Measurements from ENCODE around the gene DDX39A.
"Not testable (repeated sequence)": the region's sequence is repeated elsewhere in the genome, so short reads cannot be mapped to it uniquely, and the experiment has no call there.

The DDX39A gene

GRCh38 chr19:14368011-14368513, 51.1 kb downstream of the DDX39A start:
- DNase-seq: peak in 1 of 3 experiments; percentile 30
- Mint-ChIP-seq H3K27me3 (no peaks in the 10 kb centered on the region), H3K4me1 (ENCODE audit: low read depth in 2 of 2) (peaks cover 46 to 50% of the 10 kb centered on the region in 2 donors), H3K9me3 (peaks cover 0 to 1% of the 10 kb centered on the region in 2 donors), H3K27ac (peak overlapping the region; percentile 100), H3K4me3 (peak overlapping the region; percentile 89 to 91), H3K36me3 (ENCODE audit: insufficient read depth) (peaks cover 30% of the 10 kb centered on the region)
- ATAC-seq (replicated peaks): peak; percentile 7

GRCh38 chr19:14367016-14367415, 52.1 kb downstream of the DDX39A start:
- peaks cover 30% of the 10 kb centered on the region for H3K36me3 Mint-ChIP-seq (ENCODE audit: insufficient read depth)
- peaks cover 0 to 1% of the 10 kb centered on the region in 2 donors for H3K9me3 Mint-ChIP-seq
- DNase-seq (no peak), ATAC-seq (replicated peaks) (no peak)
- H3K4me3 Mint-ChIP-seq: peak overlapping the region; percentile 70 to 81
- H3K27me3 Mint-ChIP-seq: no peaks in the 10 kb centered on the region
- H3K4me1 Mint-ChIP-seq (ENCODE audit: low read depth in 2 of 2): peaks cover 50 to 53% of the 10 kb centered on the region in 2 donors
- H3K27ac Mint-ChIP-seq: peak overlapping the region; percentile 100

- H3K9me3 Mint-ChIP-seq: peaks cover 0 to 1% of the 10 kb centered on the region in 2 donors
- ATAC-seq (replicated peaks) (peak; percentile 45), DNase-seq (peak; percentile 89 to 91 (median 90))
- H3K36me3 Mint-ChIP-seq (ENCODE audit: insufficient read depth): peaks cover 34% of the 10 kb centered on the region
- H3K27ac Mint-ChIP-seq: peak overlapping the region; percentile 100
- H3K4me1 Mint-ChIP-seq (ENCODE audit: low read depth in 2 of 2): peaks cover 50 to 54% of the 10 kb centered on the region in 2 donors
- H3K27me3 Mint-ChIP-seq: no peaks in the 10 kb centered on the region
- H3K4me3 Mint-ChIP-seq: peak overlapping the region; percentile 70 to 81
These were observed 52.6 kb downstream of the DDX39A start for GRCh38 chr19:14366529-14366928.

GRCh38 chr19:14364098-14364443, 55.1 kb downstream of the DDX39A start:
- DNase-seq: not testable (repeated sequence)
- Mint-ChIP-seq H3K4me3 (peak overlapping the region; percentile 89 to 93), H3K36me3 (ENCODE audit: insufficient read depth) (peaks cover 17% of the 10 kb centered on the region)

GRCh38 chr19:14363183-14364097, 55.7 kb downstream of the DDX39A start:
- Mint-ChIP-seq H3K4me3 (peak overlapping the region; percentile 89 to 93), H3K27ac (peak overlapping the region; percentile 78 to 96), H3K36me3 (ENCODE audit: insufficient read depth) (peaks cover 11% of the 10 kb centered on the region), H3K4me1 (ENCODE audit: low read depth in 2 of 2) (peaks cover 32 to 35% of the 10 kb centered on the region in 2 donors), H3K27me3 (no peaks in the 10 kb centered on the region), H3K9me3 (no peaks in the 10 kb centered on the region)
- ATAC-seq (replicated peaks) (peak; percentile 17), DNase-seq (peak in 1 of 3 experiments; percentile 27)

More at GRCh38 chr19:14364098-14364443, 55.1 kb downstream of the DDX39A start:
- not testable (repeated sequence) for H3K9me3 Mint-ChIP-seq; ATAC-seq (replicated peaks); H3K27me3 Mint-ChIP-seq
- peak overlapping the region; percentile 78 to 96 for H3K27ac Mint-ChIP-seq
- peaks cover 33 to 38% of the 10 kb centered on the region in 2 donors for H3K4me1 Mint-ChIP-seq (ENCODE audit: low read depth in 2 of 2)

- H3K4me3 Mint-ChIP-seq: peak overlapping the region; percentile 89 to 93
- no peaks in the 10 kb centered on the region for H3K9me3 Mint-ChIP-seq
- H3K27ac Mint-ChIP-seq: peak overlapping the region; percentile 78 to 96
- peak; percentile 54 for ATAC-seq (replicated peaks)
- H3K36me3 Mint-ChIP-seq (ENCODE audit: insufficient read depth): peaks cover 8% of the 10 kb centered on the region
- H3K4me1 Mint-ChIP-seq (ENCODE audit: low read depth in 2 of 2): peaks cover 26 to 32% of the 10 kb centered on the region in 2 donors
- peak in 1 of 3 experiments; percentile 44 for DNase-seq
- H3K27me3 Mint-ChIP-seq: no peaks in the 10 kb centered on the region
These were observed 57.3 kb downstream of the DDX39A start for GRCh38 chr19:14361824-14362223.

Measured in effector memory CD8-positive, alpha-beta T cell (primary cell).